Ramos (cell line): Measurements from ENCODE around the gene DNAH5.

Experiments
- in situ Hi-C: fragments of 300-500 bp; cut with MboI; formaldehyde crosslinking; loops from one replicate; pipeline ENCODE4 v1.14.3; 2022; ENCODE audit warnings: low sequenced_read_pairs; ENCODE audit not compliant: unreplicated experiment

DNAH5 gene

GRCh38 chr5:13740471-13740870, 204.0 kb downstream of the DNAH5 start:
- in situ Hi-C loops = no loop called here

DNA sequence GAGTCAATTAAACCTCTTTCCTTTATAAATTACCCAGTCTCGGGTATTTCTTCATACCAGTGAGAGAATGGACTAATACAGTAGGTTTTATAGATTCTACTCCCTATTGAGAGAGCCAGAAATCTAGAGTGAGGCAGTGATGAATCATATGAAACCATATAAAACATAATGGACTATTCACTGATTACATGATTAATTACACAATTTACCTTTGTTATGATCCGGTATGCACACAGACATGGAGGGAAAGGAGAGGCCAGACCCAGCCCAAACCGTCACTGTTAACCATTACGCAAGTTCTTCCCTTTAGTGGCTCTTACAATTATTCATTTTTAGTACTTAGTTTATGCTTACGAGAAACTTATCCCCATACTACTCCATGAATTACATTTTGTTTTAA, 205.0 kb downstream of the DNAH5 start:
- in situ Hi-C loops = no loop called here

DNA sequence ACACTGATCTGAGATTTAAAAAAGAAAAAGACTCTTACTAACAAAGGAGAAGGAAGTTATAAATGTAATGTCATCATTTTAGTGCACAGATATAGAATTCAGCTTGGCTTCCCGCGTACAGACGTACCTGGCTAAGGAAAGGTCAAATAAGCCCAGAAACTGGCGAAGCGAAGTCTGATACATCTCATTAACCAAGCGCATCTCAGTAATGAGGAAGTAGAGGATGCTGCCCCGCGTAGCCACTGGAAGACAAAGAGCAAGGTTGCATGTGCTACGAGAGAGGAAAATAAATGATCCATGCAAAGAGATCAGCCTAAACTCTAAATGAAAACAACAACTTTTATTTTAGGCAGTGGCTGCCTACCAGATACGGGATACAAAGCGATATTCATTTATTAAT, 208.8 kb downstream of the DNAH5 start:
- in situ Hi-C loops = no loop called here

DNA sequence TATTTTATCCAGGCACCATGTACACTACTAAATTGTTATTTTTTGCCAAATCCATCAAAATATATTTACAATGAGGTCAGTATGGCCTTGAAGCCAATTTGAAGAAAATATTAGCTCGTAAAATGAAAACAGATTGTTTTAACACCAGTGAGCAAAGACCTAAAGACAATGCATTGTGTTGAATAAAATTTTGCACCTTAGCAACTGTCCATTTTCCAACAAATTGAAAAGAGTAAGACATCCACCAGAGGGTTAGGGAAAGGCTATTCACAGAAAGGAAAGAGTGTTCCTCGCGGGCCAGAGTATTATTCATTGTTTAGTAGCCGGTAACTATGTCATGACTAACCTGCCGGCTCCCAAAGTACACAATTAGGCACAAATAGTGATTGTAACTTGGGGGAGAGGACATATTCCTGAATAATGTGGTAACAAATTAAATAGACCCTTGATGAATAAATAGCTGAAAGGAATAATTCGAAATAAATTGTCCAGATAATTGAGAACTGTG, 213.3 kb downstream of the DNAH5 start:
- in situ Hi-C loops = no loop called here

- in situ Hi-C loops = no loop called here
These were observed 235.6 kb downstream of the DNAH5 start for GRCh38 chr5:13708906-13709305.

GRCh38 chr5:13708432-13708831, 236.1 kb downstream of the DNAH5 start:
- in situ Hi-C loops = no loop called here

GRCh38 chr5:13704396-13704795, 240.1 kb downstream of the DNAH5 start:
- in situ Hi-C loops = no loop called here

GRCh38 chr5:13700626-13701025, 243.9 kb downstream of the DNAH5 start:
- in situ Hi-C loops = no loop called here

- in situ Hi-C loops = no loop called here
These were observed 245.6 kb downstream of the DNAH5 start for GRCh38 chr5:13698885-13699284.

GRCh38 chr5:13695076-13695712, 249.3 kb downstream of the DNAH5 start:
- in situ Hi-C loops = no loop called here

- in situ Hi-C loops = no loop called here
These were observed 252.3 kb downstream of the DNAH5 start for GRCh38 chr5:13692172-13692571.

DNA sequence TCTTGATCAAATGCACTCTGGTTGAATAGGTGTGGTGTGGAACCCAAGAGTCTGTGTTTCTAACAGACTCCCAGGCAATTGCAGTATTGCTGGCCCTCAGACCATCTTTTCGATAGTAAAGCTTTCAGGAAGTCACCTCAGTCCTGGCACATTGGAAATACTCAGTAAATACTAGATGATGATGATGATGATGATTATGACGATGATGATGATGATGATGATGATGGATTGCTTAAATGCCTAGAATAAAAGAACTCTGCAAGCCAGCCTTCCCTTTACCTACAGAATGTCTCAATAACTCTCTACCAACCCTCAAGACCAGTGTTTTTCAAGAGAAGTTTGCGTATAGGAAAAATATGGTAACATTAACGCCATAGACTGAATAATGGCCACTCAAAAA, 268.0 kb downstream of the DNAH5 start:
- in situ Hi-C loops = no loop called here

GRCh38 chr5:13674391-13674790, 270.1 kb downstream of the DNAH5 start:
- in situ Hi-C loops = no loop called here

- in situ Hi-C loops = no loop called here
These were observed 271.0 kb downstream of the DNAH5 start for GRCh38 chr5:13673511-13673910.

DNA sequence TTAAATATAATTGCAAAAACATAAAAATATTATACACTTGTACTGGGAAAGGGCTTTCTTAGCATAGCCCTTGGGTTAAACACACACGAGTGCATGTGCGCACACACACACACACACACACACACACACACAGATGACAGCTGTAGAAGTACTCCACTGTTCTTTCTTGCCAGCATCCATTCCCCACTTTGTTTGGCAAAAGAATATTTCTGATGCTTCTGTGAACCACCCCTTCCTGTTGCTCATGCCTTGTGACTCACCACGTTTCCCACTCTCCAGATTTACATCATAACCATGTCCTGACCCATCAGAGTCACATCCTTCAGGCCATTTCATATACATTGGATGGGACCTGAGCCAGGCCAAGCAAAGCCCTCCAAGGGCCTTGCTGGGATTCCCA, 280.1 kb downstream of the DNAH5 start:
- in situ Hi-C loops = no loop called here

- in situ Hi-C loops = no loop called here
These were observed 281.9 kb downstream of the DNAH5 start for GRCh38 chr5:13662626-13663025.

- in situ Hi-C loops = no loop called here
These were observed 283.2 kb downstream of the DNAH5 start for GRCh38 chr5:13661272-13661671.

DNA sequence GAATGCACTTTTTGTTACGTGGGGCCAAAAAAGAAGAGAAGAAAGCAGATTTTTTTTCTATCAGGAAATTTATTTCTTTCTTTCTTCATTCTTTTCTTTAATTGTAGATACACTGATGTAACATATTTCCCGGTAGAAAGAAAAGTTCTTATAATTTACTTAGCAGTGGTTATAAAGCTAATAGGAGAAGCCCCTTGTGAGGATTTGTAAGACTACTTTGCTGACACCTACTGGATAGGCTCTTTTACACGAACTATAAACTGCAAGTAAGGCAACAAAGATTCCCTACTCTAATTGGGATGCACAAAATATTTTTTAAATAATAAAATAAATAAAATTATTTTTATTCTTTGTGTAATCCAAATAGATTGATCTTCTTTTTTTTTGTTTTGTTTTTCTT, 284.4 kb downstream of the DNAH5 start:
- in situ Hi-C loops = no loop called here

- in situ Hi-C loops = no loop called here
These were observed 285.1 kb downstream of the DNAH5 start for GRCh38 chr5:13659391-13659790.

GRCh38 chr5:13658761-13659160, 285.7 kb downstream of the DNAH5 start:
- in situ Hi-C loops = no loop called here

DNA sequence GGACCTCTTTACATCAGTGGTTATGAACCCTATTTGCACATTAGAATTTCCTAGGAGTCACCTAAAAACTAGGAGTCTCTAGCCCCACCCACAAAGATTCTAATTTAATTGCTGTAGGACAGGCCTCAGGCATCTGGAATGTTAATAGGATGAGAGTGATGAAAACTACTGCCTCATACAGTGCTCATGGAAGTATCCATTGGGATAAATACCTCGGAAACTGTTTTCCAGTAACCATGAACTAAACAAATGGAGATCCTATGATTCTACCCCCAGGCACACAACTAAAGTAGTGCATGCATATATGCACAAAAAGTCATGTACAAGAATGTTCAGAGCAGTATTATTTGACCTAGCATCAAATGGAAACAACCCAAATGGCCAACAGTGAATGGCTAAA, 286.3 kb downstream of the DNAH5 start:
- in situ Hi-C loops = no loop called here

- in situ Hi-C loops = no loop called here
These were observed 290.8 kb downstream of the DNAH5 start for GRCh38 chr5:13653709-13654108.

- in situ Hi-C loops = no loop called here
These were observed 294.8 kb downstream of the DNAH5 start for GRCh38 chr5:13649656-13650055.
